Left ventricle myocardium inferior (tissue), 1 donor: ENCODE measurements around the gene TJP2. TPM values are rescaled to one million over a fixed set of nuclear protein-coding genes. Genes with fewer than 3 reads are reported as not detected.
A peak's percentile ranks its signal among the peaks of the same experiment; 100 is the strongest.
"Not testable (repeated sequence)": the region's sequence is repeated elsewhere in the genome, so short reads cannot be mapped to it uniquely, and the experiment has no call there.

Source experiments
- DNase-seq: peaks from one replicate; pipeline ENCODE4 v3.0.0-alpha.2; 2020
- H3K27ac ChIP-seq: fragments of 200-600 bp; replicated peaks from 2 replicates; pipeline ENCODE4 v1.8.0; 2021
- H3K27me3 ChIP-seq: fragments of 200-600 bp; 2 replicates; pipeline ENCODE4 v1.8.0; 2021; ENCODE audit warnings: low read depth
- H3K36me3 ChIP-seq: fragments of 200-600 bp; 2 replicates; pipeline ENCODE4 v1.8.0; 2021
- H3K4me1 ChIP-seq: fragments of 200-600 bp; 2 replicates; pipeline ENCODE4 v1.8.0; 2021
- H3K4me3 ChIP-seq: fragments of 200-600 bp; 2 replicates; pipeline ENCODE4 v1.8.0; 2021; ENCODE audit warnings: mild to moderate bottlenecking, moderate library complexity
- H3K9me3 ChIP-seq: fragments of 200-600 bp; replicated peaks from 2 replicates; pipeline ENCODE4 v1.8.0; 2021
- intact Hi-C: fragments of 100-400 bp; cut with micrococcal nuclease; formaldehyde crosslinking; loops from one replicate; pipeline ENCODE4 v1.11.0; 2022
- total RNA-seq: library from RNA; stranded (reverse); fragmentation: NEBNext Ultra II Directional; extraction: Animal tissue kit (Norgen Biotek cat#: 25700); gene quantifications from one replicate; pipeline ENCODE4 v1.2.1, GENCODE V29; 2021
- TF ChIP-seq, protein P1 (sequence below): fragments of 200-600 bp; IDR thresholded peaks from 2 replicates; pipeline ENCODE4 v1.8.0; 2021; ENCODE audit warnings: antibody characterized with exemption, mild to moderate bottlenecking, borderline replicate concordance
- donor health status: DM: no; HTN: yes; CAD: no; lungs with severe emphysema.

Gene TJP2
- total RNA-seq, 1 donor from 2014 or later: 130 TPM

DNA sequence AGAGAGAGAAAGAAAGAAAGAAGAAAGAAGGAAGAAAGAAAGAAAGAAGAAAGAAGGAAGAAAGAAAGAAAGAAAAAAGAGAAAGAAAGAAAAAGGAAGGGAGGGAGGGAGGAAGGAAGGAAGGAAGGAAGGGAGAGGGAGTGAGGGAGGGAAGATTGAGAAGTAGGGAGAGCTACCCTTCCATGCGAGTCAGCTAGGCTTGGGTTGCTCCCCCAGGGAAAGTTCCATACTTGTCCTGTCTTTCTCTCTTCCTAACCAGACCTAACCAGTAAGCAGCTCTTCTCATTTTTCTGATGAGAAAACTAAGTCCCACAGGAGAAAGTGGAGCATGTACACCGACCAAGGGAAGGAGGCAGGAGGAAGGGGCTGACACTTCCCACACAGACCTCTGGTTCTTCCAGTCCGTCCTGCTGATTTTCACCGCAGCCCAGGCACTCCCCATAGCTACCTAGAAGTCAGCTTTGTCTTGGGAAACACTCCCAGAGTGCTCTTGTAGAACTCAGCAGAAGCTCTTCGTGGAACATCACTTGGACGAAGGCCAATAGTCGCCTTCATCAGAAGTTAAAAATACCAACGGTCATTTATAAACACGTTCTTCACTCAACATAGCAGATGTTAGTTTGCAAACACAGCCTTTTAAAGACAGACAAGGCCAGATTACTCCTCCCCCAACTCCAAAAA, 121.9 kb downstream of the TJP2 start:
- DNase-seq: peak; percentile 17
- Histone ChIP-seq H3K27me3 (no peaks in the 10 kb centered on the region), H3K36me3 (no peaks in the 10 kb centered on the region), H3K27ac (peak overlapping the region; percentile 68), H3K9me3 (no peaks in the 10 kb centered on the region), H3K4me1 (peaks cover 27% of the 10 kb centered on the region), H3K4me3 (no peak overlapping the region)
- TF ChIP-seq, protein P1, sequence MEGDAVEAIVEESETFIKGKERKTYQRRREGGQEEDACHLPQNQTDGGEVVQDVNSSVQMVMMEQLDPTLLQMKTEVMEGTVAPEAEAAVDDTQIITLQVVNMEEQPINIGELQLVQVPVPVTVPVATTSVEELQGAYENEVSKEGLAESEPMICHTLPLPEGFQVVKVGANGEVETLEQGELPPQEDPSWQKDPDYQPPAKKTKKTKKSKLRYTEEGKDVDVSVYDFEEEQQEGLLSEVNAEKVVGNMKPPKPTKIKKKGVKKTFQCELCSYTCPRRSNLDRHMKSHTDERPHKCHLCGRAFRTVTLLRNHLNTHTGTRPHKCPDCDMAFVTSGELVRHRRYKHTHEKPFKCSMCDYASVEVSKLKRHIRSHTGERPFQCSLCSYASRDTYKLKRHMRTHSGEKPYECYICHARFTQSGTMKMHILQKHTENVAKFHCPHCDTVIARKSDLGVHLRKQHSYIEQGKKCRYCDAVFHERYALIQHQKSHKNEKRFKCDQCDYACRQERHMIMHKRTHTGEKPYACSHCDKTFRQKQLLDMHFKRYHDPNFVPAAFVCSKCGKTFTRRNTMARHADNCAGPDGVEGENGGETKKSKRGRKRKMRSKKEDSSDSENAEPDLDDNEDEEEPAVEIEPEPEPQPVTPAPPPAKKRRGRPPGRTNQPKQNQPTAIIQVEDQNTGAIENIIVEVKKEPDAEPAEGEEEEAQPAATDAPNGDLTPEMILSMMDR: no peak
- intact Hi-C loops: no loop called here

DNA sequence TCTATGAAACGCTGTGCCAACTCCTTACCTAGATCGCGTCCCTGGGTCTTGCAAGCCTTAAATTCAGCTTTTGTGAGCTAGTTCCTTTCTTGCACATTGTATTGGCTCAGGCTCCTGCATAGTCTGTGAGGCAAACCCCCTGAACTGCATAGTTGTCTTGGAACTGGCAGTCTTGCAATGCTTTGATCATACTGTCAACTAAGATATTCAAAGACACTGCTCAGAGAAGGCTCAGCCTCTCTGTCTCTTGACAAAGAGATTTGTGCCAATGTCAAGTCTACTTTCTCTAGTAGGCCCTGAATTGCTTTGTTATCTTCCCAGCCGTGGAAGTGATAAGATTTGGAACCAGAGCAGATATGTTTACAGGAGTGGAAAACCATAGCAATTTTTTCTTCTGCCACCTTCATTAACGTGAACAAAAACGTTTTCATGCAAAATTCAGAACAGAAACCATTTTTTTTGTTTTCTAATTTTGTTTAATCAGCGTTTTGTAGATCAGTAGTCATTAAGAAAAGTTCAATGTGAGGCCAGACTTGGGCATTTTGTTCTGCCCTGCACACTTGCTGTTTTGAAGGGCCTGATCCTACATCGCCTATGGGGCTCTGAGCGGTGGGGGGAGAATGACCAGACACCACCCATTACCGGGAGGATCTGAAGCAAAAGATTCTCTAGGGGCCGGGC, 123.4 kb downstream of the TJP2 start:
- DNase-seq: no peak
- TF ChIP-seq, protein P1: no peak
- intact Hi-C loops: no loop called here
- Histone ChIP-seq H3K27ac (no peak overlapping the region), H3K4me1 (peaks cover 27% of the 10 kb centered on the region), H3K9me3 (no peaks in the 10 kb centered on the region), H3K36me3 (no peaks in the 10 kb centered on the region), H3K27me3 (no peaks in the 10 kb centered on the region), H3K4me3 (no peak overlapping the region)

DNA sequence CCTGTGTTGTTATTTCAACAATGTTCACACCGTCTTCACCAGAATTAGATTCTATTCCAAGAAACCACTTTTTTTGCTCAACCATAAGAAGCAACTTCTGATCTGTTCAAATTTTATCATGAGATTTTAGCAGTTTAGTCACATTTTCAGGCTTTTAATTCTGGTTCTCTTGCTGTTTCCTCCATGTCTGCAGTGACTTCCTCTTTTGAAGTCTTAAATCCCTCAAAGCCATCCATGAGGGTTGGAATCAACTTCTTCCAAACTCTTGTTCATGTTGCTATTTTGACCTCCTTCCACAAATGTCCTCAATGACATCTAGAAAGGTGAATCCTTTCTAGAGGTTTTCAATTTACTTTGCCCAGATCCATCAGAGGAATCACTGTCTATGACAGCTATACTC, 125.2 kb downstream of the TJP2 start:
- Histone ChIP-seq H3K9me3 (no peaks in the 10 kb centered on the region), H3K36me3 (no peaks in the 10 kb centered on the region), H3K27me3 (no peaks in the 10 kb centered on the region), H3K4me1 (peaks cover 27% of the 10 kb centered on the region), H3K27ac (no peak overlapping the region), H3K4me3 (no peak overlapping the region)
- no peak for DNase-seq
- intact Hi-C loops: no loop called here
- TF ChIP-seq, protein P1: no peak

DNA sequence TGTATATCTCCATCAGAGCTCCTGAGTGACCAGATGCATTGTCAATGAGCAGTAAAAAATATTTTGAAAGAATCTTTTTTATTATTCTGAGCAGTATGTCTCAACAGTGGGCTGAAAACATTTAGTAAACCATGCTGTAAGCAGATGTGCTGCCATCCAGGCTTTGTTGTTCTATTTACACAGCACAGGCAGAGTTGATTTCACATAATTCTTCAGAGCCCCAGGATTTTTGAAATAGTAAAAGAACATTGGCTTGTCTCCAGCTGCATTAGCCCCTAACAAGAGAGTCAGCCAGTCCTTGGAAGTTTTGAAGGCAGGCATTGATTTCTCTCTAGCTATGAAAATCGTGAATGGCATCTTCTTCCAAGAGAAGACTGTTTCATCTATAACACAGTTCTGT, 125.7 kb downstream of the TJP2 start:
- Histone ChIP-seq H3K9me3 (no peaks in the 10 kb centered on the region), H3K4me1 (peaks cover 27% of the 10 kb centered on the region), H3K27me3 (no peaks in the 10 kb centered on the region), H3K27ac (no peak overlapping the region), H3K36me3 (no peaks in the 10 kb centered on the region), H3K4me3 (no peak overlapping the region)
- TF ChIP-seq, protein P1: no peak
- no peak for DNase-seq
- intact Hi-C loops: no loop called here

DNA sequence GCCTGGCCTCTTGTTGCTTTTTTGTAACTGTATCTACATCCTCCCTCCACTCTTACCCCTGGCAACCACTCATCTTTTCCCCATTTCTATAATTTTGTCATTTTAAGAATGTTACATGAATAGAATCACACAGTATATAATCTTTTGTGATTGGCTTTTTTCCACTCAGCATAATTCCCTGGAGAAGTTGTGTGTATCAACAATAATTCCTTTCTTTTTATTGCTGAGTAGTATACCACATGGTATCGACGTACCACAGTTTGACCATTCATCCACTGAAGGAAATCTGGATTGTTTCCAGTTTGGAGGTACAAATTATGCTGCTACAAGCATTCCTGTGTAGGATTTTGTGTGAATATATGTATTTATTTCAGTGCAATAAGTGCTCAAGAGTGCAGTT, 129.3 kb downstream of the TJP2 start:
- no peaks in the 10 kb centered on the region for H3K36me3 ChIP-seq
- DNase-seq: no peak
- no peak overlapping the region for H3K27ac ChIP-seq
- intact Hi-C loops: no loop called here
- TF ChIP-seq, protein P1: no peak
- H3K9me3 ChIP-seq: no peaks in the 10 kb centered on the region
- H3K4me1 ChIP-seq: peaks cover 20% of the 10 kb centered on the region
- H3K4me3 ChIP-seq: no peak overlapping the region
- no peaks in the 10 kb centered on the region for H3K27me3 ChIP-seq

DNA sequence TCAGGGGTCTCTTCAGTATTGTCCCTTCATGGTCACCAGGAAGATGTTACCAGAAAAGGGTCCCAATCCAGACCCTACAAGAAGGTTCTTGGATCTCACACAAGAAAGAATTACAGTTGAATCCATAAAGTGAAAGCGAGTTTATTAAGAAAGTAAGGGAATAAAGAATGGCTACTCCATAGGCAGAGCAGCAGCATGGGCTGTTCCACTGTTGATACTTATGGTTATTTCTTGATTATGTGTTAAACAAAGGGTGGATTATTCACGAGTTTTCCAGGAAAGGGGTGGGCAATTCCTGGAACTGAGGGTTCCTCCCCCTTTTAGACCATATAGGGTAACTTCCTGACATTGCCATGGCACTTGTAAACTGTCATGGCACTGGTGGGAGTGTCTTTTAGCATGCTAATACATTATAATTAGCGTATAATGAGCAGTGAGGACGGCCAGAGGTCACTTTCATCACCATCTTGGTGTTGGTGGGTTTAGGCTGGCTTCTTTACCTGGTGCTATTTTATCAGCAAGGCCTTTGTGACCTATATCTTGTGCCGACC, 132.9 kb downstream of the TJP2 start:
- H3K4me3 ChIP-seq, DNase-seq, H3K36me3 ChIP-seq, H3K9me3 ChIP-seq, H3K27me3 ChIP-seq, intact Hi-C loops: not testable (repeated sequence)
- Histone ChIP-seq H3K27ac (peak overlapping the region; percentile 68), H3K4me1 (peaks cover 15% of the 10 kb centered on the region)
